HG03432 (cell line): Measurements from ENCODE around the gene SS18.

Experiments used
- ATAC-seq: cut with Tn5 transposase; IDR thresholded peaks from one replicate; pipeline ENCODE4 v1.9.1; 2021; ENCODE audit warnings: mild to moderate bottlenecking, moderate library complexity; ENCODE audit not compliant: unreplicated experiment

Gene SS18

DNA sequence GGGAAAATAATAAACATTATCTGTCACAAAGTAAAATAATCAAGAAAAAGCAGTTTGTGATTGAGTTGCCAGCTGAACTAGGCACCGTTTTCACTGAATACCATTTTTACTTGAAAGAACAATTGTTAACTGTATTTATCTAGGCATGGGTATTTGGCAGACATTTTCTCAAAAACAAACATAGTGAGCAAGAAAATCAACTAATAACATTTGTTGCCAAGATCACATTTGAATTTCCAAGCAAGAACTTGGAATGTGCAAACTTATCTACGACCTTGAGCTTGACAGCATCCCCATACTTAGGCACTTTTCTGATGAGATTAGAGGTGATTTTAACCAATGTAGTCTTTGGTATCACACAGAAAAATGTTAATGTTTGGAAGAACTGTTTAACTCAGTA lies 16.7 kb downstream of the SS18 start:
- ATAC-seq, result no peak

- ATAC-seq, result no peak
Observed at GRCh38 chr18:26071725-26072124, 18.7 kb downstream of the SS18 start.

- no peak for ATAC-seq
Observed at GRCh38 chr18:26071020-26071419, 19.4 kb downstream of the SS18 start.

DNA sequence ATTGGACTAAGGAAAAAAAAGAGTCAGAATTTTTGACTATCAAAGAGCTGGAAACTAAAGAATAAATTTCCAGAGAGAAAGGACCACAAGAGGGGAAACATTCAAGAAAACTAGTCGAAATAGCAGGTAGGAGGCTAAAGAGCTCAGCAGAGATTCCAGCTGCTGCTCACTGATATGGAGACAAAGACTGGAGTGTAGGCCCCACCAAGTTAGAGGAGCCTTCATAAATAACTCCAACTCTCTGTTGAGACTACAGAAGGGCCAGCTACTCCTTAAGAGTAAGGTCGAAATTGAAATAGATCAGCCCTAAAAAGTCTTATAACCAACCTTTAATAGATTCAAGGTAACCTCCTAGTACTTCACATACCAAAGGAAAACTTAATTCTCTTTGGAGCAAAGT lies 31.1 kb downstream of the SS18 start:
- ATAC-seq, result no peak

- no peak for ATAC-seq
Observed at GRCh38 chr18:26057344-26057773, 33.1 kb downstream of the SS18 start.

- ATAC-seq, result no peak
Observed at GRCh38 chr18:26056291-26056690, 34.1 kb downstream of the SS18 start.

DNA sequence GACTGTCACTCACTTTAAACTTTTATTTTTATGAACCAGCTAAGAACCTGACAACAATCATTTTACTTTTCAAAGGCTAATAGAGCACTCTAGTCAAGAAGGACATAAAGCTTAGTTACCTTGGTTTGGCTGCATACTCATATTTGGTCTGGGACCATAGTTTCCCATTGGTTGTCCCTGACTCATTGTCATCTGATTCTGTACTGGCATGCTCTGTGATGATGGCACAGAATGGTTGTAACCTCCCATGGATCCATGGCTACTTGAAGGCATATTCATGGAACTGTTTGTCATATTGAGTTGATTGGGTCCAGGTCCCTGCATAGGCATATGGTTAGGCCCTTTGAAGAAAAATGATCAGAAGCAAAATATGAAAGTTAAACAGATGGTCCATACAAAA lies 37.9 kb downstream of the SS18 start:
- ATAC-seq, result no peak

DNA sequence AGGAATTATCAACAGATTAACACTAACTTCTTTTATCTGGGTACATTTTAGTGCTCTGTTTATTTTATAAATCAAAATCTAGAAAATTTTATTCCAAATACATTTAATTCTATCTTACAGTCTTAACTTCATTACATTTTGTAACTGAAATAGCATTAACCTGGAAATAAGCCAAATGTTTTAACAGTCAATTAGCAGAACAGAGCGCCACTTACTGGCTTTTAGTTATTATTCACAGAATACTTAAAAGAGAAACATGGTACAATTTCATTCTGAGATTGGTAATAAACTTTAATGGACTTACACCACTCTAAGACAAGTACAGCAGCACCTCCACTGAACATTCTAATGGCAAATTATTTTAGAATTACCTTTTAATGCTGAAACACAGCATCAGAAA lies 38.6 kb downstream of the SS18 start:
- no peak for ATAC-seq

- ATAC-seq, result no peak
Observed at GRCh38 chr18:26046419-26047077, 43.9 kb downstream of the SS18 start.

DNA sequence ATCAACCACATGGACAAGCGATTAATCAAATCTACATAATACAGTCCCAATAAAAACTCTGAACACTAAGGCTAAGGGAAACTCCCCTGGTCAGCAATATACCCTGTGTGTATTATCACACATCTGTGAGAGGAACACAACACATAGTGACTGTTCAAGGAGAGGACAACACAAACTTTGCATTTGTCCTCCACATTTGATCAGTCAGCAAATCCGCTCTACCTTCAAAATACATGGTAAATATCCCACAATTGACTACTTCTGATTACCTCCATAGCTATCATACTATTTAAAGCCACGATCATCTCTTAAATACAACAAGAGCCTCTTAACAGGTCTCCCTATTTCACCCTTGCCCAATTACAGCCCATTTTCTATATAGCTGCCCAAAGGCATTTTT lies 45.6 kb downstream of the SS18 start:
- ATAC-seq, result no peak

DNA sequence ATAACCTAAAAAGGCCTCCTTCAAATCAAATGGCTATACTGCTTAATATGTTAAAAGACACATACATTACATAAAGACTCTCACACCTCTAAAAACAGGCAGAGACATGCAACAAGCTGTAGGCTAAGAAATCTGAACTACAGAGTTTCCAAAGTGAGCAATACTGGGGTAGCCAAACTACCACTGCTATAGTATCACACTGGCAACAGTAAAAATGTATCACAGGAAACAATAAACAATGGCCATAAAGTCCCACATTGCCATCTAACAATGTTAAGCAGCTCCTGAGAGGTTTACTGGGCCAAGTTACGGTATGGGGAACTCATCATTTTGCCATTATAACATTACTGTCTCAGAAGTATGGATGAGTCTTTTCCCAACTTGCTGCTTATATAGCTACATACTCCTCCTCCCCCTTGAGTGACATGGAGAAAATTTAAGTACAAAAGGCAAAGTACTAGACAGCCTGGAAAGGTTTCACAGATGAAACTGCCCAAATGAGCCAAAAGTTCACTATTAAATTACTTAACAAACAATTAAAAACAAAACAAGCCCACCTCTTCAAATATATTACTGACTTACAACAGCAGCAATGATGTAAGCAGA lies 50.3 kb downstream of the SS18 start:
- ATAC-seq, result no peak

- no peak for ATAC-seq
Observed at GRCh38 chr18:26039203-26039602, 51.2 kb downstream of the SS18 start.

DNA sequence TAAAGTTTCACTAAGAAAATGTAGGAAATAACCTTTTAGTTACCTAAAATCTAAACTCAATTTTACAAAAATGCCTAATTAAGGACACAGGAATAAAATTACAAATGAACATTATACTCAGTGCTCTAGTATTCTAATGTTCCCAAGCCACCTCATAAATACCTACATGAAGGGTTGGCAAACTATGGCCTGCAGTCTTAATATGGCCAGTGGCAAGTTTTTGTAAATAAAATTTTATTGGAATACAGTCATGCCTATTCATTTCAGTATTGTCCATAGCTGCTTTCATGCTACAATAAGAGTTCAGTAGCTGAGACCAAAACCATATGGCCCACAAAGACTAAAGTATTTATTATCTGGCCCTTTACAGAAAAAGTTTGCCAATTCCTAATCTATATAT lies 53.8 kb downstream of the SS18 start:
- no peak for ATAC-seq

DNA sequence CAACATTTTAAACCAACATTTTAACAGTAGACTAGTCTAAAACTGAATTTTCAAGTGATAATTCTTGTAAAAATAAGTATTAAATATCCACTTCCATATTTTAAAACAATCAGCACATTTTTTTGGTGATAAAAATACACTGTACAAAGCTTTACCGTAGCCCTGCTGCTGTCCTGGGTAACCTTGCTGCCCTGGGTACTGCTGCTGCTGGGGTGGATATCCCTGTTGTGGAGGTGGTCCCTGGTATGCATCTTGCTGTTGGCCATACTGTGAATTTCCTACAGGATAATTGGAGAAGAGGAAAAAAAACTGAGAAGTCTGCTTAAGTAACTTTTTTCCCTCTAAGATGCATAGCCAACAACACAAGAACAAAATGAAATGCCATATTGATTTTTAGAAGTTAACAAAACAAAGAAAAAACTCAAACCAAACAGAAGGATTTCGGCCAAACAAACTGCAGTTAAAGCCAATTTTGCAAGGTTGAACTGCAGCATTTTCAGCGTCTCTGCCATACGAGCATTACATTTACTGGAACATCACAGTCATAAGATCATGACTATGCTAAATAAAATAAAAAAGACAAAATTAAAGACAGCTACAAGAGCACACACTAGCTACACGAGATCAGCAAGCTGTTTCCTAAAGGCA lies 55.4 kb downstream of the SS18 start:
- ATAC-seq, result no peak

DNA sequence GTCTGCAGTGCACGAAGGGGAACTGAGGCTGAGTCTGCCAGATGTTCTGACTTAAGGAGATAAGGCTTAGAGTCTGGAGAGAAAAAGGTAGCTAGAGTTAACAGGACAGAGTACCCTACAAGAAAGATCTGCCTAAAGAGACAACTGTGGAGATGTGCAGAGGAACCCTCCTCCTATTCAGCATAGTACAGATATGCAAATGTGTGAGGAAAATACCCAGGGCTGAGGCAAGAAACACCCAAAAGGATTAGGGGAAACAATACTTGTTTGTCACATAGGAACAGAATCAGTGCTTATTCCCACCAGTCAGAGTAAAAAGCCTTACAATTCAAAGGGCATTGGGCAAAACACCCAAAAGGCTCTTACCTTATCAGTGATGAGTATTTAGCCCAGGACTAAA lies 67.8 kb downstream of the SS18 start:
- no peak for ATAC-seq

GRCh38 chr18:26021061-26021754 lies 69.2 kb downstream of the SS18 start:
- ATAC-seq, result no peak

- ATAC-seq, result no peak
Observed at GRCh38 chr18:26017929-26018328, 72.5 kb downstream of the SS18 start.

DNA sequence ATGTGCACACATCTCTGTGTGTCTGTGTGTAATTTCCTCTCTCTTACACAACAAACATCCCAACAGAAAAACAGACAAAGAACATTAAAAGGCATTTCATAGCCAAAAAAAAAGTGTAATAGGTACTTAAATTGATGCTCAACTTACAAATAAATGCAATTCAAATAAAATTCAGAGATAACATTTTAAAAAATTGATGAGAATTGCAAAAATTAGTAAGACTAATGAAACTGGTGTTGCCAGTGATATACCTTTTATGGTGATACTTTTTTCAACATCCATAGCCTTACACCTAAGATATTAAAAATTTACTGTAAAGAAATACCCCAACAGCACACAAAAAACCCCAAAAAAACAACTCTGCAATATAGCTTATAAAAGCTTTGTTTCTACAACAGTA lies 76.0 kb downstream of the SS18 start:
- no peak for ATAC-seq

- no peak for ATAC-seq
Observed at GRCh38 chr18:26008619-26009018, 81.8 kb downstream of the SS18 start.

GRCh38 chr18:26008096-26008495 lies 82.3 kb downstream of the SS18 start:
- ATAC-seq, result no peak

DNA sequence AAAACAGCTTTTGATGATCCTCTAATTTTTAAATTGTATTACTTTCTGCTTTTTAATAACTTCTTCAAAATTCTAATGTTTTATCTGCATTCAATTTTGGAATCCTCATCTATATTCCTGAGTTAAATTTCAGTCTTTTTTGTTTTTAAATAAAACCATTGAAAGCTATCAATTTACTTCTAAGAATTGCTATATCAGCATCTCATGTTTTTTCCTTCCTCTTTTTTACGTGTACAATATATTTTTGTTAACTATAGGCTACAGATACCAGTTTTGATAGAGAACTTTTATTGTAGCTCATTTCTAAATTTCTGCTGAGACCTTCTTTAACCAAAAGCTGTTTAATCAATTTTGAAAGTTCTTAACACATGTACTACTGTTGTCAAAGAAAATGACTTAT lies 84.5 kb downstream of the SS18 start:
- no peak for ATAC-seq

GRCh38 chr18:26004832-26005231 lies 85.6 kb downstream of the SS18 start:
- ATAC-seq, result no peak
